Stimulated activated CD8-positive, alpha-beta memory T cell treated with anti-CD3 and anti-CD28 coated beads, Interleukin-15, amount 100 ng/mL, for 4 hours (primary cell): ENCODE results near the gene ZDHHC14.
"Not testable (repeated sequence)": the region's sequence is repeated elsewhere in the genome, so short reads cannot be mapped to it uniquely, and the experiment has no call there.

ENCODE experiments used
- DNase-seq, 2 donors: peaks; one replicate each; pipeline ENCODE4 v3.0.0-alpha.2; 2020; ENCODE audit warnings: low read depth in 2 of 2

ZDHHC14 gene

DNA sequence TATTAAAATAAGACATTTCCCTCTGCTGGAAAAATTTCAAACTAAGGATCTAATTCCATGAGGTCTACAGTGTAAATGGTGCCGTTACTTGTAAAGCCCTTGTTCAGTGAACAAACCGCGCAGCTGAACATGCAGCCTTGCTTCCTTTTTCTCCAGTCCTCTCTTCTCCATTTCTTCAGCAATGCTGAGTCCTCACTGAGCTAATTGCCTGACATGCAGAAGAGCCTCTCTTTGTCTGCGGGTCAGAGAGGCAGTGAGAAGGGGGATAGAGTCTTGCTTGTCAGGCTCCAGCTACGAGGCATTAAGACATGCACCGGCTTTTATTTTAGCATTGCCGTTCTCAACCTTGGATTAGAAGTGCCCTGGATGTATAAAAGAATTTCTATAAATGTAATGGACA is 25.7 kb downstream of the ZDHHC14 start:
- DNase-seq: no peak

GRCh38 chr6:157407646-157408045 is 26.7 kb downstream of the ZDHHC14 start:
- no peak for DNase-seq

DNA sequence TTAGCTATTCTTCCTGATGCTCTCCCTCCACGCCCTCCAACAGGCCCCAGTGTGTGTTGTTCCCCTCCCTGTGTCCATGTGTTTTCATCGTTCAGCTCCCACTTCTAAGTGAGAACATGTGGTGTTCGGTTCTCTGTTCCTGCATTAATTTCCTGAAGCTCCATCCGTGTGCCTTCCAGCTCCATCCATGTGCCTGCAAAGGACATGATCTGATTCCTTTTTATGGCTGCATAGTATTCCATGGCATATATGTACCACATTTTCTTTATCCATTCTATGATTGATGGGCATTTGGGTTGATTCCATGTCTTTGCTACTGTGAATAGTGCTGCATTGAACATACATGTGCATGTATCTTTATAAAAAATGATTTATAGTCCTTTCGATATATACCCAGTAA is 27.4 kb downstream of the ZDHHC14 start:
- DNase-seq: not testable (repeated sequence)

DNA sequence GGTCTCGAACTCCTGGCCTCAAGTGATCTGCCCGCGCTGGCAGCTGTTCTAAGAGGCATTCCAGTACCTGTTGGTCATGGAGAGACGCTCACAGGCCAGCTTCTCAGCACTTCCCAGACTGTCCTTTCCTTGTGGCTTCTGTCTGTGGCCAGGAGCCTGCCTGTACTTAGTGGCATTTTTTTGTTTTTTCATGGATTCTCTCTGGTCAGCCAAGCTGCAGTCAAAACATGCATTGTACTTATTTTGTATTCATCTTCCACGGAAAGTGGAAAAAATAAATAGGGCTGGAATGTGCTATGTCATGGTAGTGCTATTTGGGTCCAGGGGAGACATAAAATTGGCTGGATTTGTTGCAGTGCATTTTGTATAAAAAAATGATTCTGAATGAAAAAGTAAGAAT is 29.1 kb downstream of the ZDHHC14 start:
- no peak for DNase-seq

DNA sequence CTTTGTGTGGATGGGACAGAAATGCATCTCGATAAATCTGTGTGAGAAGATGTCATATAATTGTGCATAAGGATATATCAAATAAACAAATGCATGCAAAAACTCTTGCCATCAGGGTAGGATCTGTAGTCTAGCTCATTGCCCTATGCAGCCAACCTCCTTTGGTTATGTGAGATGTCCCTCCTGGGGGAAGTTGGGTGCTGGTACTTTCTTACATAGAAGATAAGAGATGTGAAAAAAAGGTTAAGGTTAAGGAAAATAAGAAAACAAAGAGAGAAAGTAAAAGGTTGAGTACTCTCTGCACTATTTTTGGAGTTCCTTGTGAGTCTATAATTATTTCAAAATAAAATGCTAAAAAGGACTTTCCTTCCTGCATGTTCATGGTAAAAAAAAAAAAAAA is 30.4 kb downstream of the ZDHHC14 start:
- DNase-seq: no peak

DNA sequence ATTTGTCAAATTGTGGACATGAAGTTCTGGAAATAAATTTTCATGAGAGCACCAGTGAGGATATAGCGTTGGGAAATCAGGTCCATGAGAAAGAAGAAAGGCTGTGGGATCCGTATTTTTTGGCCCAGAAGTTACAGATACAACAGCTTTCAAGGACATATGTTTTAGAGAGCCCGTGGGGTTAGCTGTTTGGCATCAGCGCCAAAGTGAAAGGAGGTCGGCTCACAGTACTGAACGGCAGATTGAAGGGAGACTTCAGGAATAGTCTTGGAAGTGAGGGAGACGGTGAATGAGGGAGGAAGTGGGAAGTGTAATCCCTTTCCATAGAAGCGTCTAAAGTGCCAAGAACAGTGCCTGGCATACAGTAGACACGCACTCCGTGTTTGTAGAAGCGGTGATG is 31.8 kb downstream of the ZDHHC14 start:
- DNase-seq: no peak

GRCh38 chr6:157420497-157420896 is 39.5 kb downstream of the ZDHHC14 start:
- no peak for DNase-seq

DNA sequence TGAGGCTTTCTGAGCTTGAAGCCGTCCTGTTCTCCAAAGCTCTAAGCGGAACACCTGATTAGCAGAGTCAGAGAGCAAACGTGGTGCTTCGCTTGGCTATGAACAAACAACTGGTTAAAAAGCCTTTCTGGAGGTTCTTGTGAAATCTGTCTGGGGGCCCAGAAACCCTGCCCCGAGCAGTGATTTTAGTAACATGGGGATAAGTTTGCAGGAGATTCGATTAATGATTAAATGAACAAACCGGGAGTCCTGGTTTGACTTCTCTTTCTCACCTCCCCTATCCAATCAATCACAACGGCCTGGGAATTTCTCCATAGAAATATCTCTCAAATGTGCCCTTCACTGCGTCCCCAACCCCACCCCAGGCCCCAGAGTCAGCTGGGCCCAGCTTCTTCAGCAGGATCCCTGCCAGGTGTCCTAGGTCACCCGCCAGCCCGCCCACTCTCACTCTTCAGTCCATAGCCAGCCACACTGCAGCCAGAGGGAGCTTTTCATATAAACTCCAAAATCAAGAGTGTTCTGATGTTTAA is 43.6 kb downstream of the ZDHHC14 start:
- DNase-seq: no peak

DNA sequence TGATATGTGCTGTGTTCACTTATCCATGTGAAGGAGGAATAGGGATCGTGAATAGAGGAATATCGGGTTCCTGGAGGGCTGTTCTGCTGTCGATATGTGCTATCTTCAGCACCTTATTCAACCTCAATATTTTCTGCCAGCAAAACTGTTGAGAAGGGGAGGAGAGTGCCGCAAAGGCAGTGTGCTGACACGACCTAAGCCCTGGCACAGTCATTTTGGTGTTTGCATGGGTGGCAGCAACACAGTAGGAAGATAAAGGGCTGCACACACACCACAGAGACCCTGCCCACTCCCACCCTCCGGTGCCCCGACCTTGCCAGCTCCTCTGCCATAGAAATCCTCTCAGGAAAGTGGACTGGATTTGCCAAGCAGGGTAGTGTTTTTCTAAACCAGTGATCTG is 47.0 kb downstream of the ZDHHC14 start:
- no peak for DNase-seq

GRCh38 chr6:157428427-157429202 is 47.6 kb downstream of the ZDHHC14 start:
- DNase-seq: no peak

DNA sequence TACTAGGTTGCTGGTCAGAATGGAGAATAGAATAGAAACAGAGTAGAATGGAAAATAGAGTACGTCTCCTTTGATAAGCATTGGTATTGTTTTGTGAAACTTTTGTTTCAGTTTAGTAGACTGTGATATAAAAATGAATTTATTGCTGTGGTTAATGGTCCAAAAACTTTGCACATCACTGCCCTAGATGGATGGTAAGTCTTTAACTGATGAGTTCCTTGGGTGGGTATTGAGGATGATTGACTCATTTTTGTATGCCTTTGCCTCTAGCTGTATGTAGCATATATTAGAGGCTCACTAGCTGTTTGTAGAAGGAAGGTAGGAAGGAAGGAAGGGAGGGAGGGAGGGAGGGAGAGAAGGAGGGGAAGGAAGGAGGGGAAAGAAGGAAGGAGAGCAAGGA is 48.3 kb downstream of the ZDHHC14 start:
- DNase-seq: no peak

GRCh38 chr6:157430834-157431233 is 49.8 kb downstream of the ZDHHC14 start:
- no peak for DNase-seq

DNA sequence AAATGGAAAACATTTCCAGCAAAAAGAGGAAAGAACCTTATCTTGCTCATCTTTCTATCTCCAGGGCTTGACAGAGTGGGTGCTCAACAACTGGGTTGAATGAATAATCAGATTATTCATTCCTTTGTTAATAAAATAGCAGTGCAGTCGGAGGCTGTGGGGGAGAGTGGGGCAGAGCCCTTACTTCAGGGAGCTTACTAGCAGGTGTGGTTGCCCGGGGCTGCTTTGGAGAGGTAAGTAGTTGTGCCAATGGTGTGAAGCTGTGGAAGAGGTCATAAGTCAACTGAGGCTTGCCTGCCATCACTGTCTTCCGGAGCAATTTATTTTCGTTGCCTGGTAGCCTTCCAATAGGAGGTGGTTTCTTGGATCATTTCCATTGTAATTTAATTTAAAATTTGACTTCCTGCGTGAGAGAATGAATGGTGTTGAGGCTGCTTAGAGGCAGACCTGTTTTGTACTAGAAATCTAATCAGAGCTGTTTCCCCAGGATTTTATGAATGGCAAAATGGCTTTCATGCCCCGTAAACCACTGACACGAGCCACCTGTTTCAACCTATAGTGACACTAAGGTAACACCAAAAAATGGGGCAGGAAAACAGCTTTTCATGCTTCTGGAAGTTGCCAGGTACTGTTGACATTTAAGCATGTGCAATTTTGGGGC is 51.4 kb downstream of the ZDHHC14 start:
- DNase-seq: no peak

GRCh38 chr6:157432892-157433265 is 51.9 kb downstream of the ZDHHC14 start:
- DNase-seq: no peak

GRCh38 chr6:157433678-157434081 is 52.7 kb downstream of the ZDHHC14 start:
- DNase-seq: no peak

- DNase-seq: no peak
These were observed 53.5 kb downstream of the ZDHHC14 start for GRCh38 chr6:157434349-157435033.

DNA sequence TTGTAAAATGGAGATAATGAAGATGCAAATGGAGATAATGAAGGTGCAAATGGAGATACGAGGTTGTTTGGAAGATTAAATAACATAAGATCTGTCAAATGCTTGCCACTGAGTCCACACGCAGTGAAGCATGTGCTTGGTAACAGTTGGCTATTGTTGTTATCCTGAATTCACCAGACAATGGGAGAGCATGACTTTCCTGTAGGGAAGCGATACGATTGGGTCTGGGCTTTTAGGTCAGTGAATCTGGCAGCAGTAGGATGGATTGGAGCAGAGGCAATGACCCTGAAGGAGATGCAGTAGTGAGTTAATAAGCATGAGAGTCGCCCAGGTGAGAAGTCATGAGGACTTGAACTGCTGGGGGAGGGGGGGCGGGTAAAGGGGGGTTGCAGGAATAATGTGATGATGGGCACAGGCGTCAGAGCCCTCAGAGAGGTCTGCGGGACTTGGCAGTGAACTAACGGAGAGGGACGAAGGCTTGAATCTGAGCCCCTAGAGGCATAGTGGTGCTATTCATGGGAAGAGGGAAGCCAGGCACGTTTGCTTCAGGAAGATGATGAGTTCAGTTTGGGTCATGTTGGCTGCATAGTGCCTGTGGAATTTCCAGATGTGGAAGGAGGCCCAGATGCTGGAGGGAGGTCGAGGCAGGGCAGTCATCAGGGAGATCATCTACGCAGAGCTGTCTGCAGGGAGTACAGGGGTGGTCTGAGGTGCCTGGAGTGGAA is 55.4 kb downstream of the ZDHHC14 start:
- DNase-seq: no peak

- DNase-seq: no peak
These were observed 56.0 kb downstream of the ZDHHC14 start for GRCh38 chr6:157436944-157437336.

- no peak for DNase-seq
These were observed 57.7 kb downstream of the ZDHHC14 start for GRCh38 chr6:157438611-157439111.

DNA sequence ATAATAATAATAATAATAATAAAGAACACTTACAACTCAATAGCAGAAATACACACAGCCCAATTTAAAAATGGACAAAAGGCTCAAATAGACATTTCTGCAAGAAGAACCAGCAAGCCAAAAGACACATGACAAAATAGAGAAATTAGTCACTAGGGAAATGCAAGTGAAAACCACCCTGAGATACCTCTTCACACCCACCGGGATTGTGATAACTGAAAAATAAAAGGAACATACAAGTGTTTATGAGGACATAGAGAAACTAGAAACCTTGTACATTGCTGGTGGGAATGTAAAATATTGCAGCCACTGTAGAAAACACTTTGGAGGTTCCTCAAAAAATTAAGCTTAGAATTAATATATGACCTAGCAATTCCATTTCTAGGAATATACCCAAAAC is 59.2 kb downstream of the ZDHHC14 start:
- DNase-seq: no peak

- no peak for DNase-seq
These were observed 61.3 kb downstream of the ZDHHC14 start for GRCh38 chr6:157442291-157442690.
